Ectodermal cell (in vitro differentiated cells): ENCODE data around the gene ARL17A.
"Not testable (repeated sequence)": the region's sequence is repeated elsewhere in the genome, so short reads cannot be mapped to it uniquely, and the experiment has no call there.

Experiments
- H3K27ac ChIP-seq: 2 replicates; pipeline ENCODE4 v1.7.0; 2013; ENCODE audit warnings: mild to moderate bottlenecking, low read depth, low read length; ENCODE audit not compliant: insufficient read depth, poor library complexity, severe bottlenecking
- H3K27me3 ChIP-seq: 2 replicates; pipeline ENCODE4 v1.7.0; 2013; ENCODE audit warnings: mild to moderate bottlenecking, low read length; ENCODE audit not compliant: insufficient read depth, control insufficient read depth, poor library complexity, severe bottlenecking
- H3K36me3 ChIP-seq: one replicate; pipeline ENCODE4 v1.7.0; 2013; ENCODE audit warnings: low read length; ENCODE audit not compliant: control insufficient read depth, insufficient read depth
- H3K4me1 ChIP-seq: one replicate; pipeline ENCODE4 v1.7.0; 2013; ENCODE audit warnings: low read length; ENCODE audit not compliant: control insufficient read depth, insufficient read depth
- H3K4me3 ChIP-seq: 2 replicates; pipeline ENCODE4 v1.7.0; 2013; ENCODE audit warnings: low read depth, low read length, control low read depth; ENCODE audit not compliant: insufficient read depth
- H3K9me3 ChIP-seq: 2 replicates; pipeline ENCODE4 v1.7.0; 2013; ENCODE audit warnings: mild to moderate bottlenecking, low read length, moderate library complexity; ENCODE audit not compliant: control insufficient read depth
- WGBS, 2 experiments: methylation state at CpG; one replicate each; pipeline ENCODE4 v1.1.7; 2013; ENCODE audit warnings: missing lambda C conversion rate in 2 of 2; 5-methylcytosine and 5-hydroxymethylcytosine counted together

Gene ARL17A

DNA sequence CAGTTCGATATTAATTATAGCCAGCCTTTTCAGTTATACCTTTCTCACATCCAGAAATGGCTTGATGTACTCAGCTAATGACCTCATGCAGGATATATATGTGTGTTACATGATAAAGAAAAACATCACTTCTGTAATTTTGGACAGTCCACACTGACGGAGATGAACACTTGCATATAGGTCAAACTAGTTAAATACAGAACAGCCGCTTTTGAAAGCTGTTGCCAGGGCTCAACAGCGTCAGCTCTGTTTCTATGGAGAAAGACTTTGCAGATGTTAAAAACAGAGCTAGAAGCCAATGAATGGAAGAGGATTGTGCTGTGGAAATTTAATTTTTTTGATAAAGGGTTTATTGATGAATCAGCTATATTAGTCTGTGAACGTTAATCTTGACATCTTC, 111.9 kb downstream of the ARL17A start:
- not testable (repeated sequence) for H3K27me3 ChIP-seq, H3K36me3 ChIP-seq, H3K27ac ChIP-seq, H3K4me3 ChIP-seq, H3K9me3 ChIP-seq, H3K4me1 ChIP-seq
- no CpG with 5 or more reads among the region's 5 CpGs for WGBS, 2 experiments
